Measurements from ENCODE around the gene NRG2. TPM values are rescaled to one million over a fixed set of nuclear protein-coding genes. Genes with fewer than 3 reads are reported as not detected.

Gene NRG2
- total and polyA plus RNA-seq, 11 donors, result 0.72 to 4.8 (median 3.4) TPM

- ATAC-seq (no peak), DNase-seq (no peak)
- Histone ChIP-seq H3K36me3 (no peaks in the 10 kb centered on the region), H3K27me3 (peaks cover 0 to 6% (median 0%) of the 10 kb centered on the region in 9 donors), H3K4me3 (no peak overlapping the region), H3K9me3 (no peaks in the 10 kb centered on the region), H3K27ac (no peak overlapping the region), H3K4me1 (peaks cover 0 to 40% (median 15%) of the 10 kb centered on the region in 12 donors)
- WGBS, 4 donors, result 81 to 96% (median 85%) methylated on average over 2 of the region's 2 CpGs
- no peak for TF ChIP-seq CTCF (IDR thresholded peaks at IDR 0.05)
- TF ChIP-seq POLR2A (IDR thresholded peaks at IDR 0.05), result no peak
- intact Hi-C loops (cut with DNase I), result no loop called here
Observed at GRCh38 chr5:140014751-140015150, 28.3 kb downstream of the NRG2 start.

GRCh38 chr5:140013536-140013935 is 29.6 kb downstream of the NRG2 start:
- TF ChIP-seq POLR2A (IDR thresholded peaks at IDR 0.05), result no peak
- no peak for TF ChIP-seq CTCF (IDR thresholded peaks at IDR 0.05)
- Histone ChIP-seq H3K9me3 (no peaks in the 10 kb centered on the region), H3K36me3 (no peaks in the 10 kb centered on the region), H3K27me3 (peaks cover 0 to 6% (median 0%) of the 10 kb centered on the region in 9 donors), H3K4me1 (peaks cover 0 to 32% (median 8%) of the 10 kb centered on the region in 12 donors), H3K27ac (no peak overlapping the region), H3K4me3 (no peak overlapping the region)
- DNase-seq (no peak), ATAC-seq (no peak)
- 68 to 87% (median 77%) methylated on average over 1 of the region's 1 CpG for WGBS, 4 donors
- intact Hi-C loops (cut with DNase I), result no loop called here

- H3K4me1 ChIP-seq, result peaks cover 0 to 29% (median 11%) of the 10 kb centered on the region in 12 donors
- H3K9me3 ChIP-seq, result no peaks in the 10 kb centered on the region
- H3K27ac ChIP-seq, result peak overlapping the region in 1 of 12 donors; percentile 84
- H3K27me3 ChIP-seq, result peaks cover 0 to 6% (median 0%) of the 10 kb centered on the region in 9 donors
- intact Hi-C loops (cut with DNase I), result no loop called here
- WGBS, 4 donors, result 90 to 97% (median 94%) methylated on average over 1 of the region's 1 CpG
- TF ChIP-seq CTCF (IDR thresholded peaks at IDR 0.05) (no peak), POLR2A (IDR thresholded peaks at IDR 0.05) (no peak)
- DNase-seq (no peak), ATAC-seq (no peak)
- no peaks in the 10 kb centered on the region for H3K36me3 ChIP-seq
- no peak overlapping the region for H3K4me3 ChIP-seq
Observed at GRCh38 chr5:140012443-140012842, 30.7 kb downstream of the NRG2 start.

- DNase-seq, result peak in 4 of 5 donors; percentile 56 to 71 (median 67)
- Histone ChIP-seq H3K4me3 (no peak overlapping the region), H3K36me3 (no peaks in the 10 kb centered on the region), H3K4me1 (peaks cover 0 to 30% (median 12%) of the 10 kb centered on the region in 12 donors), H3K27ac (peak overlapping the region; percentile 50 to 85 (median 75)), H3K27me3 (peaks cover 0 to 6% (median 0%) of the 10 kb centered on the region in 9 donors), H3K9me3 (no peaks in the 10 kb centered on the region)
- intact Hi-C loops (cut with DNase I), result no loop called here
- TF ChIP-seq CTCF (IDR thresholded peaks at IDR 0.05), result no peak
- peak; percentile 96 to 98 (median 96) for ATAC-seq
- WGBS, 4 donors, result 37 to 51% (median 41%) methylated on average over 3 of the region's 3 CpGs
Observed at GRCh38 chr5:140011297-140011802, 31.7 kb downstream of the NRG2 start.
